ENCODE results near the gene NSL1.
"Not testable (repeated sequence)": the region's sequence is repeated elsewhere in the genome, so short reads cannot be mapped to it uniquely, and the experiment has no call there.

Gene NSL1

DNA sequence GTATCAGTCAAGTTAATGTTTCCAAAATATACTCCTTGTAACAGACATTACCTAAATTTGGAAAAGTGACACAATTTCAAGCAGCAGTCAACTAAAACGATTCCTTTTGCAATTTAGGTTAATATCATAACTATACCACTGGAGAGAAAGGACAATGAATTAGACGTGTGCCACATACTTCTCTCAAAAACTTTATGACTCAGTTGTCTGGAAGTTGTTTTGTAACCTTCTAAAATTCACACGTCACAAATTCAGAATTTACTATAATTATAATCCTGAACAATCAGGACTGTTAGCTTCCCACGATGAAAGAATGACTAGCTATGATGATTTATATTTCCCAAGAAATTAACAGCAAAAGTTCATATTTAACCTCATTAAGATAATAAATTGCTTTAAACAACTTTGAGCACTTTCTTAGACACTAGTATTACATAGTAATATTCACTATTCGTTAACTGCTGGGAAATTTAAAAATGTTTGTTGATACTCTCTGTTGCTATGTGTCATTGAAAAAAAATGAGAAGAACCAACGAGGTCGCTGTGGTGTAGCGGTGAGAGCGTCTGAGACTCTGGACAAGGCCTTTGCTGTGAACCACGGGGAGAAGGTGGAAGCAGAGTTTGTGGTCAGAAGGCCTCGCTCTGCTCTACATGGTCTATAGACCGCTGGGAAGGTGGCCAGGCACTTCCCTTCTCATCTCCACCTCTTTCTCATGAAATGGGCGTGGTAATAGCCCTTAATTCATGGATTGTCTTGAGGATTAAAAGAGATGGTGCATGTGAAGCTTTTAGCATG is 64.0 kb downstream of the NSL1 start:
- POLR2A ChIA-PET, result no interaction called here
- no peak for TF ChIP-seq SUZ12 (IDR thresholded peaks at IDR 0.05)
- no peak for TF ChIP-seq ELF4 (IDR thresholded peaks at IDR 0.05)
- TF ChIP-seq FOXK2 (IDR thresholded peaks at IDR 0.05), result no peak
- CTCF ChIA-PET, result no interaction called here
- DNase-seq (ENCODE audit: extremely low spot score), result no peak

DNA sequence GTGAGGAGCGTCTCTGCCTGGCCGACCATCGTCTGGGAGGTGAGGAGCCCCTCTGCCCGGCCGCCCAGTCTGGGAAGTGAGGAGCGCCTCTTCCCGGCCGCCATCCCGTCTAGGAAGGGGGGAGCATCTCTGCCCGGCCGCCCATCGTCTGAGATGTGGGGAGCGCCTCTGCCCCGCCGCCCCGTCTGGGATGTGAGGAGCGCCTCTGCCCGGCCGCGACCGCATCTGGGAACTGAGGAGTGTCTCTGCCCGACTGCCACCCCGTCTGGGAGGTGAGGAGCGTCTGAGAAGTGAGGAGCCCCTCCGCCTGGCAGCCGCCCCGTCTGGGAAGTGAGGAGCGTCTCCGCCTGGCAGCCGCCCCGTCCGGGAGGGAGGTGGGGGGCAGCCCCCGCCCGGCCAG is 66.9 kb downstream of the NSL1 start:
- DNase-seq (ENCODE audit: extremely low spot score); POLR2A ChIA-PET; CTCF ChIA-PET: not testable (repeated sequence)

DNA sequence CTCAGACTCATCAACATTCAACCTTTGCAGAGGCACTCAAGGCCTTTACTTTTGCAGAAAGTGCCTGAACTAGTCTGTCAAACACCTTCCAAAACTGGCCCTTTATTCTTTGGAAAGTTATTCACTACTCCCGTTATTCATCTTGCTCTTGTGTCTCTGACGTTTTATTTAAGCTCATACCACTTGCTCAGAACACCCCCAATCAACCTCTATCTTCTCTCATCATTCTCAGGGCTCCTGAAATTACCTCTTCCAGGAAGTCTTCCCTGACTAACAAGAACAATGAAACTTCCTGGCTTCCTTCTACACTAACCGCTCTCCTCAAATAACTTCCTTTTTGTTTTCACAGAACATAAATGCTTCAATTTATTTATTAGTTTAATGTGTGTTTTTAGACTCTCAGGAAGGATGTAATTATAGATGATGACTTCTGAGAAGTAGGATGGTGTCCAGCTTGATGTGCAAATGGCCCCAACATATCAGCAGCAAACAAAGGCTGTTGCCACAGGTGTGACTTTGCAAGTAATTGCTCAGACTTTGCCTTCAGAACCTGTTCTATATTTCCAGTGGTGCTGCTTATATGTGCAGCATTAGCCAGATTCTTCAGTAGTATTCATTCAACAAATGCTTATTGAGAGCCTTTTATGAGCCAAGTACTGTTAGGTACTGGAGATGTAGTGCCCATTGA is 69.2 kb downstream of the NSL1 start:
- ChIA-PET CTCF (no interaction called here), POLR2A (no interaction called here)
- TF ChIP-seq FOXM1 (IDR thresholded peaks at IDR 0.05; ENCODE audit: borderline replicate concordance) (no peak), SUZ12 (IDR thresholded peaks at IDR 0.05) (no peak)
- DNase-seq (ENCODE audit: extremely low spot score), result no peak

DNA sequence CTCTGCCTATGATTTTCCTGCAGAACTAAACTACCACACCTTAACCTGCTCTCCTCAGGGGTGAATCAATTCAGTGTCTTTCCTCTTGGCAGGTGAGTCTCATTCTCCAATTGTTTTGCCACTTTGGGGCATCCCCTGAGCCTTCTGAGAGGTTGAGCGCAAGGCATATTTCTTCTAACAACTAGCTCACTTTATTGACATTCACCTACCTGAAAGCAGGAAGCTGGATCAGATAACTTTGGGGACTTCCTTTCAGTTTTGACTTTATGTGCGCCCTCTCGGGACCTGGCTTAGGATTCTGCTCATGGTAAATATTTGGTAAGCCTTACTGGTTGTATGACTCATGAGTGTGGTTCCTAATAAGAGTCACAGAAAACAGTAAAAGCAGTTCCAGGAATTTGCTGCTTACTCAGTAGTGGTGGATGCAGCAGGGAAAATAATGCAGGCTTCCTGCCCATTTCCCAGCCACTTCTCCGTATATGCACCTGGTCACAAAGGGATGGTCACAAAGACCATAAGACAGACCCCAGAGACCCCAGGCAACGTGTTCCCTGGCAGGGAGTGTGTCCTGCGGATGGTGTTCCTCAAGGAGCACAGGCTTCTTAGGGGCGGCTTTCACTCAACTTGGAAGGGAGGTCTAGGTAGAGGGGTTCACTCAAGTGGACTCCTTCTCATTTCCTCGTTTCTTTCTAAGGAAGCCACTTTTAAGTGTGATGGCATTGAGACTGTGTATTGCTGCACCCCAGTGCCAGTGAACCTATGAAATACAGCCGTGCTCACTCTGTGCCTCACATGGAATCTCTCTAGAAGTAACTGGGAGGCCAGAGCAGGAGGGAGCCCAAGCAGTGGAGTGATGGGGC is 70.0 kb downstream of the NSL1 start:
- no peak for DNase-seq (ENCODE audit: extremely low spot score)
- no peak for TF ChIP-seq SUZ12 (IDR thresholded peaks at IDR 0.05)
- ChIA-PET POLR2A (no interaction called here), CTCF (no interaction called here)

DNA sequence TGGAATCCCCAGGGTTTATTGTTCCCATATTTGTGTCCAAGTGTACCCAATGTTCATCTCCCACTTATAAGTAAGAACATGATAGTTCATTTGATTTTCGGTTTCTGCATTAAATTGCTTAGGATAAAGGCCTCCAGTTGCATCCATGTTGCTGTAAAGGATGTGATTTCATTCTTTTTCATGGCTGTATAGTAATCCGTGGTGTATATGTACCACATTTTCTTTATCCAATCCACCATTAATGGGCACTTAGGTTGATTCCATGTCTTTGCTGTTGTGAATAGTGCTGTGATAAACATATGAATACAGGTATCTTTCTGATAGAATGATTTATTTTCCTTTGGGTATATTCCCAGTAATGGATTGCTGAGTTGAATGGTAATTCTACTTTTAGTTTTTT is 71.9 kb downstream of the NSL1 start:
- ChIA-PET CTCF (no interaction called here), POLR2A (no interaction called here)
- TF ChIP-seq ARNT (IDR thresholded peaks at IDR 0.05) (no peak), SUZ12 (IDR thresholded peaks at IDR 0.05) (no peak), BHLHE40 (IDR thresholded peaks at IDR 0.05; ENCODE audit: borderline replicate concordance) (no peak), SP1 (IDR thresholded peaks at IDR 0.05) (no peak), TARDBP (IDR thresholded peaks at IDR 0.05) (no peak)
- DNase-seq (ENCODE audit: extremely low spot score), result no peak

DNA sequence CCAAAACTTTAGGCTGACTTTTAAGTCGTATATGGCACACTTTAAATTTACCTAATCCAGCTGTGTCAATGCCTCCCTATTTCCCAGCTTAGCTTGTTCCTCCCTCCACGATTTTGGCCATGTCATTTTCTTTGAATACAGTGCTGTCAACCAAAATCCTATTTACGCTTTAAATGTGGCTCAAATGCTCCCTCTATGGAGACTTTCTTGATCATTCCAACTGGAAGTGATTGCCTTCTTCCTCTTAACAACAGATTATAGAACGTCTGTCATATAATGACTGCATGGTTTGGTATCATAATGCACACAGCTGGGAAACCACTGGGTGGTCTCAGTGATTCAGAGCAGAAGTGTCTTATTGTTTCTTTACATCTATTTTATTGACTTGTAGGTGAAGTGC is 73.1 kb downstream of the NSL1 start:
- TF ChIP-seq TARDBP (IDR thresholded peaks at IDR 0.05), result no peak
- TF ChIP-seq BHLHE40 (IDR thresholded peaks at IDR 0.05; ENCODE audit: borderline replicate concordance), result no peak
- no peak for TF ChIP-seq LEF1 (IDR thresholded peaks at IDR 0.05; ENCODE audit: borderline replicate concordance)
- TF ChIP-seq FOXK2 (IDR thresholded peaks at IDR 0.05), result no peak
- no peak for TF ChIP-seq FOXM1 (IDR thresholded peaks at IDR 0.05; ENCODE audit: borderline replicate concordance)
- TF ChIP-seq SUZ12 (IDR thresholded peaks at IDR 0.05), result no peak
- no peak for TF ChIP-seq ARNT (IDR thresholded peaks at IDR 0.05)
- TF ChIP-seq, protein P1, sequence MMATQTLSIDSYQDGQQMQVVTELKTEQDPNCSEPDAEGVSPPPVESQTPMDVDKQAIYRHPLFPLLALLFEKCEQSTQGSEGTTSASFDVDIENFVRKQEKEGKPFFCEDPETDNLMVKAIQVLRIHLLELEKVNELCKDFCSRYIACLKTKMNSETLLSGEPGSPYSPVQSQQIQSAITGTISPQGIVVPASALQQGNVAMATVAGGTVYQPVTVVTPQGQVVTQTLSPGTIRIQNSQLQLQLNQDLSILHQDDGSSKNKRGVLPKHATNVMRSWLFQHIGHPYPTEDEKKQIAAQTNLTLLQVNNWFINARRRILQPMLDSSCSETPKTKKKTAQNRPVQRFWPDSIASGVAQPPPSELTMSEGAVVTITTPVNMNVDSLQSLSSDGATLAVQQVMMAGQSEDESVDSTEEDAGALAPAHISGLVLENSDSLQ (IDR thresholded peaks at IDR 0.05), result no peak
- TF ChIP-seq SP1 (IDR thresholded peaks at IDR 0.05), result no peak
- no peak for TF ChIP-seq ZNF384 (IDR thresholded peaks at IDR 0.05)
- no peak for TF ChIP-seq FOXA1 (IDR thresholded peaks at IDR 0.05)
- ChIA-PET POLR2A (no interaction called here), CTCF (interaction anchor here (0.6 to 0.7 kb wide), 2 partner anchors 15 to 46 kb away, joined by 3 to 5 read pairs; no protein-coding TSS in a partner anchor)
- DNase-seq (ENCODE audit: extremely low spot score), result no peak

DNA sequence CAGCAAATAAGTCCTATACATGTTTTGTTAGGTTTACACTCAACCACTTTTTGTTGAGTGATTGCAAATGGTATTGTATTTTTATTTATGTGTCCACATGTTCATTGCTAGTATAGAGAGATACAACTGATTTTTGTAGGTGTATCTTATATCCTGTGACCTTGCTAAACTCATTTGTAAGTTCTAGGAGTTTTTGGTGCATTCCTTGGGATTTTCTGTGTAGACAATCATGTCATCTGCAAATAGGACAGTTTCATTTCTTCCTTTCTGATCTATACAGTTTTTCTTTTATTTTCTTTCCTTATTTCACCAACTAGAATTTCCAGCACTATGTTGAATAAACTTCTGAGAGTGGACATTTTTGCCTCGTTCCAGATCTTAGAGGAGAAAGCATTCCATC is 75.4 kb downstream of the NSL1 start:
- DNase-seq (ENCODE audit: extremely low spot score), result no peak
- ChIA-PET CTCF (interaction anchor here (1.0 kb wide), 1 partner anchor 15 kb away, joined by 4 read pairs; no protein-coding TSS in a partner anchor), POLR2A (no interaction called here)
- TF ChIP-seq, protein P1 (IDR thresholded peaks at IDR 0.05), result no peak
- no peak for TF ChIP-seq TARDBP (IDR thresholded peaks at IDR 0.05)
- no peak for TF ChIP-seq CTBP1 (IDR thresholded peaks at IDR 0.05; ENCODE audit: borderline replicate concordance)
- TF ChIP-seq FOXK2 (IDR thresholded peaks at IDR 0.05), result no peak
- TF ChIP-seq SP1 (IDR thresholded peaks at IDR 0.05), result no peak
- no peak for TF ChIP-seq NFRKB (IDR thresholded peaks at IDR 0.05)
- no peak for TF ChIP-seq ELF4 (IDR thresholded peaks at IDR 0.05)
- TF ChIP-seq FOXM1 (IDR thresholded peaks at IDR 0.05; ENCODE audit: borderline replicate concordance), result no peak
- TF ChIP-seq FOXA1 (IDR thresholded peaks at IDR 0.05), result no peak
- no peak for TF ChIP-seq ZNF384 (IDR thresholded peaks at IDR 0.05)
- no peak for TF ChIP-seq ARNT (IDR thresholded peaks at IDR 0.05)
- no peak for TF ChIP-seq L3MBTL2 (conservative IDR thresholded peaks at IDR 0.05)
- TF ChIP-seq LEF1 (IDR thresholded peaks at IDR 0.05; ENCODE audit: borderline replicate concordance), result no peak

All from HEK293T (cell line).